Gastrocnemius medialis (tissue), 4 donors: ENCODE data around the gene CTXND2.

Experiments used
- POLR2A ChIP-seq, 2 donors: fragments of 450-650 bp; IDR thresholded peaks; one replicate each; pipeline ENCODE4 v1.6.1; 2017; ENCODE audit warnings: antibody characterized with exemption in 2 of 2, mild to moderate bottlenecking in 2 of 2, moderate library complexity in 2 of 2
- TF ChIP-seq, protein P1 (sequence below), 5 experiments: fragments of 450-650 bp in 3 of 5; fragments of 200-600 bp in 2 of 5; sonication (generic) in 2 of 5; IDR thresholded peaks in 4 of 5; conservative IDR thresholded peaks in 1 of 5; 1 replicate in 4 of 5; 2 replicates in 1 of 5; pipeline ENCODE4 v1.5.1; 2016 to 2019; ENCODE audit warnings: antibody characterized with exemption in 5 of 5, mild to moderate bottlenecking in 3 of 5, moderate library complexity in 3 of 5

DNA sequence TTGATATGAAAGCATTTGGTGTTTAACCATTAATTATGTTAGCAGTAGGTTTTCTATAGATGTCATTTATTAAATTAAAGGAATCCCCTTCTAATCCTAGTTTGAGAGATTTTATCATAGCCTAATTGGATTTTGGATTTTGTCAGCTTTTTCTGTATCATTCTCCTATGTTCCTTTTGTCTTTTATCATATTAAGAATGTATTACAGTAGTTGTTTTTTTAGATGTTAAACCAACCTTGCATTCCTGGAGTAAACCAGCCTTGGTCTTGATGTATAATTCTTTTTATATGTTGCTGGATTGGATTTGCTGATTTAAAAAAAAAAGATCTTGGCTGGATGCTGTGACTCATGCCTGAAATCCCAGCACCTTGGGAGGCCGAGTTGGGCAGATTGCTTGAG lies 44.8 kb downstream of the CTXND2 start:
- no peak for TF ChIP-seq POLR2A (IDR thresholded peaks at IDR 0.05)
- TF ChIP-seq, protein P1, sequence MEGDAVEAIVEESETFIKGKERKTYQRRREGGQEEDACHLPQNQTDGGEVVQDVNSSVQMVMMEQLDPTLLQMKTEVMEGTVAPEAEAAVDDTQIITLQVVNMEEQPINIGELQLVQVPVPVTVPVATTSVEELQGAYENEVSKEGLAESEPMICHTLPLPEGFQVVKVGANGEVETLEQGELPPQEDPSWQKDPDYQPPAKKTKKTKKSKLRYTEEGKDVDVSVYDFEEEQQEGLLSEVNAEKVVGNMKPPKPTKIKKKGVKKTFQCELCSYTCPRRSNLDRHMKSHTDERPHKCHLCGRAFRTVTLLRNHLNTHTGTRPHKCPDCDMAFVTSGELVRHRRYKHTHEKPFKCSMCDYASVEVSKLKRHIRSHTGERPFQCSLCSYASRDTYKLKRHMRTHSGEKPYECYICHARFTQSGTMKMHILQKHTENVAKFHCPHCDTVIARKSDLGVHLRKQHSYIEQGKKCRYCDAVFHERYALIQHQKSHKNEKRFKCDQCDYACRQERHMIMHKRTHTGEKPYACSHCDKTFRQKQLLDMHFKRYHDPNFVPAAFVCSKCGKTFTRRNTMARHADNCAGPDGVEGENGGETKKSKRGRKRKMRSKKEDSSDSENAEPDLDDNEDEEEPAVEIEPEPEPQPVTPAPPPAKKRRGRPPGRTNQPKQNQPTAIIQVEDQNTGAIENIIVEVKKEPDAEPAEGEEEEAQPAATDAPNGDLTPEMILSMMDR (IDR thresholded peaks at IDR 0.05 in 4 of 5, conservative IDR thresholded peaks at IDR 0.05 in 1 of 5): no peak
